GM12892 (cell line): ENCODE results near the gene RBMS1.

Experiments
- POLR2A ChIP-seq: IDR thresholded peaks from 2 replicates; pipeline ENCODE4 v1.6.1; 2011; ENCODE audit warnings: low read depth, low read length, control low read depth
- POLR2AphosphoS5 ChIP-seq: IDR thresholded peaks from 2 replicates; pipeline ENCODE4 v1.6.1; 2011; ENCODE audit warnings: low read depth, low read length, control low read depth

GRCh38 chr2:160515120-160515519, 21.5 kb upstream of the RBMS1 start:
- no peak for TF ChIP-seq POLR2A
- TF ChIP-seq POLR2AphosphoS5: no peak
